ENCODE results near the gene RERE. TPM values are rescaled to one million over a fixed set of nuclear protein-coding genes. Genes with fewer than 3 reads are reported as not detected.

Gene RERE
- total and polyA plus RNA-seq, 2 experiments from 2014 or later: 148 to 170 TPM

- TF ChIP-seq ZNF462 (CRISPR knock-in tag; IDR thresholded peaks at IDR 0.05): no peak
- TF ChIP-seq STAT1 (IDR thresholded peaks at IDR 0.05; ENCODE audit: unreplicated experiment): no peak
- no peak for TF ChIP-seq CREB1 (CRISPR knock-in tag; IDR thresholded peaks at IDR 0.05; ENCODE audit: low read depth)
- no peak for TF ChIP-seq JUNB (IDR thresholded peaks at IDR 0.05; ENCODE audit: unreplicated experiment)
Observed at GRCh38 chr1:8660411-8660828, 157.0 kb downstream of the RERE start (continued).

GRCh38 chr1:8659593-8659992 lies 157.8 kb downstream of the RERE start:
- no peak overlapping the region for H3K4me3 ChIP-seq
- H3K36me3 ChIP-seq (ENCODE audit: insufficient read depth): no peaks in the 10 kb centered on the region
- ATAC-seq (no peak), DNase-seq (ENCODE audit: low spot score) (no peak)
- H3K79me2 ChIP-seq (replicated peaks; ENCODE audit: insufficient read depth): peaks cover 100% of the 10 kb centered on the region
- H3K4me3 Mint-ChIP-seq: no peak overlapping the region
- H3K9me2 ChIP-seq (ENCODE audit: insufficient read depth): no peaks in the 10 kb centered on the region
- no peak overlapping the region for H3K4me2 ChIP-seq
- H3K27me3 ChIP-seq (ENCODE audit: insufficient read depth): no peaks in the 10 kb centered on the region
- H3K27ac ChIP-seq (ENCODE audit: low read depth): no peak overlapping the region
- peaks cover 70% of the 10 kb centered on the region for H4K20me1 ChIP-seq (replicated peaks; ENCODE audit: insufficient read depth)
- peaks cover 19% of the 10 kb centered on the region for H3K36me3 Mint-ChIP-seq (ENCODE audit: low read depth)
- H3K27me3 Mint-ChIP-seq (ENCODE audit: insufficient read depth, low read depth, poor library complexity): peaks cover 2% of the 10 kb centered on the region
- H3K4me1 Mint-ChIP-seq: peaks cover 5% of the 10 kb centered on the region
- H3F3A ChIP-seq (replicated peaks; ENCODE audit: low read depth): no peaks in the 10 kb centered on the region
- peaks cover 48% of the 10 kb centered on the region for H3K4me1 ChIP-seq (ENCODE audit: insufficient read depth)
- no peaks in the 10 kb centered on the region for H3K9me3 Mint-ChIP-seq
- H3K27ac Mint-ChIP-seq: no peak overlapping the region
- no peak overlapping the region for H2AFZ ChIP-seq
- TF ChIP-seq JUNB (IDR thresholded peaks at IDR 0.05; ENCODE audit: unreplicated experiment) (no peak), REST (IDR thresholded peaks at IDR 0.05; ENCODE audit: unreplicated experiment) (no peak), EZH2phosphoT487 (IDR thresholded peaks at IDR 0.05; ENCODE audit: unreplicated experiment) (no peak), ZNF331 (CRISPR knock-in tag; IDR thresholded peaks at IDR 0.05; ENCODE audit: low read depth) (no peak), NANOG (IDR thresholded peaks at IDR 0.05; ENCODE audit: borderline replicate concordance) (no peak), ETS1 (IDR thresholded peaks at IDR 0.05) (no peak)
